Ascending aorta (tissue), 2 donors: ENCODE measurements around the gene SLC25A53. TPM values are rescaled to one million over a fixed set of nuclear protein-coding genes. Genes with fewer than 3 reads are reported as not detected.

Experiments
- DNase-seq, 2 donors: peaks; one replicate each; pipeline ENCODE4 v3.0.0-alpha.2; 2019; ENCODE audit warnings: low spot score in 2 of 2
- H3K27ac ChIP-seq, 2 donors: fragments of 200-600 bp; sonication (generic); one replicate each; pipeline ENCODE4 v1.5.1; 2016 to 2017; ENCODE audit warnings: mild to moderate bottlenecking in 1 of 2
- H3K27me3 ChIP-seq: fragments of 200-600 bp; sonication (generic); one replicate; pipeline ENCODE4 v1.5.1; 2017
- H3K36me3 ChIP-seq, 2 donors: fragments of 200-600 bp; sonication (generic); one replicate each; pipeline ENCODE4 v1.5.1; 2016
- H3K4me1 ChIP-seq, 2 donors: fragments of 200-600 bp; sonication (generic); one replicate each; pipeline ENCODE4 v1.5.1; 2016 to 2017; ENCODE audit warnings: mild to moderate bottlenecking in 1 of 2
- H3K4me3 ChIP-seq, 2 donors: fragments of 200-600 bp; sonication (generic); one replicate each; pipeline ENCODE4 v1.5.1; 2016 to 2017; ENCODE audit warnings: mild to moderate bottlenecking in 1 of 2
- H3K9me3 ChIP-seq, 2 donors: fragments of 200-600 bp; sonication (generic); one replicate each; pipeline ENCODE4 v1.5.1; 2016
- intact Hi-C: fragments of 100-400 bp; cut with DNase I; formaldehyde crosslinking; loops from one replicate; pipeline ENCODE4 v1.15.1; 2023
- total RNA-seq: library from RNA; depleted of rRNA; stranded (reverse); fragments of >200 nt; gene quantifications from one replicate; pipeline ENCODE4 v1.1.0, GENCODE V29; 2016
- TF ChIP-seq, protein P1 (sequence below), 3 experiments: fragments of 200-600 bp in 2 of 3; fragments of 450-650 bp in 1 of 3; sonication (generic) in 2 of 3; IDR thresholded peaks; one replicate each; pipeline ENCODE4 v1.5.1; 2016 to 2019; ENCODE audit warnings: antibody characterized with exemption in 3 of 3, mild to moderate bottlenecking in 1 of 3, moderate library complexity in 1 of 3

Gene SLC25A53
- total RNA-seq, 1 donor from 2014 or later, result 3.1 TPM

GRCh38 chrX:104189837-104190236 lies 33.0 kb upstream of the SLC25A53 start:
- intact Hi-C loops, result no loop called here
- H3K36me3 ChIP-seq, result peaks cover 0 to 14% of the 10 kb centered on the region in 2 donors
- no peaks in the 10 kb centered on the region for H3K9me3 ChIP-seq
- no peak overlapping the region for H3K4me3 ChIP-seq
- no peak for DNase-seq
- H3K27ac ChIP-seq, result no peak overlapping the region
- no peaks in the 10 kb centered on the region for H3K27me3 ChIP-seq
- TF ChIP-seq, protein P1, sequence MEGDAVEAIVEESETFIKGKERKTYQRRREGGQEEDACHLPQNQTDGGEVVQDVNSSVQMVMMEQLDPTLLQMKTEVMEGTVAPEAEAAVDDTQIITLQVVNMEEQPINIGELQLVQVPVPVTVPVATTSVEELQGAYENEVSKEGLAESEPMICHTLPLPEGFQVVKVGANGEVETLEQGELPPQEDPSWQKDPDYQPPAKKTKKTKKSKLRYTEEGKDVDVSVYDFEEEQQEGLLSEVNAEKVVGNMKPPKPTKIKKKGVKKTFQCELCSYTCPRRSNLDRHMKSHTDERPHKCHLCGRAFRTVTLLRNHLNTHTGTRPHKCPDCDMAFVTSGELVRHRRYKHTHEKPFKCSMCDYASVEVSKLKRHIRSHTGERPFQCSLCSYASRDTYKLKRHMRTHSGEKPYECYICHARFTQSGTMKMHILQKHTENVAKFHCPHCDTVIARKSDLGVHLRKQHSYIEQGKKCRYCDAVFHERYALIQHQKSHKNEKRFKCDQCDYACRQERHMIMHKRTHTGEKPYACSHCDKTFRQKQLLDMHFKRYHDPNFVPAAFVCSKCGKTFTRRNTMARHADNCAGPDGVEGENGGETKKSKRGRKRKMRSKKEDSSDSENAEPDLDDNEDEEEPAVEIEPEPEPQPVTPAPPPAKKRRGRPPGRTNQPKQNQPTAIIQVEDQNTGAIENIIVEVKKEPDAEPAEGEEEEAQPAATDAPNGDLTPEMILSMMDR (IDR thresholded peaks at IDR 0.05), result no peak
- H3K4me1 ChIP-seq, result no peaks in the 10 kb centered on the region

GRCh38 chrX:104187931-104188330 lies 31.1 kb upstream of the SLC25A53 start:
- Histone ChIP-seq H3K4me1 (no peaks in the 10 kb centered on the region), H3K27ac (no peak overlapping the region), H3K4me3 (no peak overlapping the region), H3K36me3 (peaks cover 0 to 14% of the 10 kb centered on the region in 2 donors), H3K9me3 (no peaks in the 10 kb centered on the region), H3K27me3 (no peaks in the 10 kb centered on the region)
- intact Hi-C loops, result no loop called here
- TF ChIP-seq, protein P1 (IDR thresholded peaks at IDR 0.05), result no peak
- no peak for DNase-seq

GRCh38 chrX:104183685-104184084 lies 26.9 kb upstream of the SLC25A53 start:
- H3K9me3 ChIP-seq, result peaks cover 0 to 2% of the 10 kb centered on the region in 2 donors
- TF ChIP-seq, protein P1 (IDR thresholded peaks at IDR 0.05), result no peak
- H3K36me3 ChIP-seq, result peaks cover 0 to 7% of the 10 kb centered on the region in 2 donors
- no peak overlapping the region for H3K27ac ChIP-seq
- no peak for DNase-seq
- intact Hi-C loops, result no loop called here
- no peaks in the 10 kb centered on the region for H3K4me1 ChIP-seq
- no peaks in the 10 kb centered on the region for H3K27me3 ChIP-seq
- no peak overlapping the region for H3K4me3 ChIP-seq

DNA sequence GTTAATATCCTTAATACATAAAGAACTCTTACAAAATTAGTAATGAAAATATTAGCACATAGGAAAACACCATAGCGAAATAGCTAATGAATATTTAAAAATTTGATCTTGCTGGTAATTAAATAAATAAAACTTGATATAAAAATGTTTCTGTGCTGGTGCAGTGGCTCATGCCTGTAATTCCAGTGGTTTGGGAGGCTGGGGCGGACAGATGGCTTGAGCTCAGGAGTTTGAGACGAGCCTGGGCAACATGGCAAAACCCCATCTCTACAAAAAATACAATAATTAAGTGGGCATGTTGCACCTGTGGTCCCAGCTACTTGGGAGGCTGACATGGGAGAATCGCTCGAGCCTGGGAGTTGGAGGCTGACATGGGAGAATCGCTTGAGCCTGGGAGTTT lies 17.0 kb upstream of the SLC25A53 start:
- intact Hi-C loops, result no loop called here
- no peak for DNase-seq
- no peaks in the 10 kb centered on the region for H3K27me3 ChIP-seq
- TF ChIP-seq, protein P1 (IDR thresholded peaks at IDR 0.05), result no peak
- no peak overlapping the region for H3K27ac ChIP-seq
- no peaks in the 10 kb centered on the region for H3K36me3 ChIP-seq
- no peak overlapping the region for H3K4me3 ChIP-seq
- peaks cover 0 to 7% of the 10 kb centered on the region in 2 donors for H3K9me3 ChIP-seq
- H3K4me1 ChIP-seq, result no peaks in the 10 kb centered on the region

GRCh38 chrX:104172788-104173187 lies 16.0 kb upstream of the SLC25A53 start:
- TF ChIP-seq, protein P1 (IDR thresholded peaks at IDR 0.05), result no peak
- no peak for DNase-seq
- intact Hi-C loops, result no loop called here
- Histone ChIP-seq H3K27me3 (no peaks in the 10 kb centered on the region), H3K27ac (no peak overlapping the region), H3K4me3 (no peak overlapping the region), H3K4me1 (no peaks in the 10 kb centered on the region), H3K9me3 (no peaks in the 10 kb centered on the region), H3K36me3 (no peaks in the 10 kb centered on the region)

DNA sequence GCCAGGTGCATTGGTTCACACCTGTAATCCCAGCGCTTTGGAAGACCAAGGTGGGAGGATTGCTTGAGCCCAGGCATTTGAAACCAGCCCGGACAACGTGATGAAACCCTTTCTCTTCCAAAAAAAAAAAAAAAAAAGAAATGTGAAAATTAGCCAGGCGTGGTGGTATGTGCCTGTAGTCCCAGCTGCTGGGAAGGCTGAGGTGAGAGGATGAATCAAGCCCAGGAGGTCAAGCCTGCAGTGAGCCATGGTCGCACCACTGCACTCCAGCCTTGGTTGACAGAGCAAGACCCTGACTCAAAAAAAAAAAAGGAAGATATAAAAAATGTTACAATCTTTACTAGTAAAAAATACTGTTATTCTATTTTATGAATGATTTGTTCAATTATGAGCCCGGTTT lies 15.3 kb upstream of the SLC25A53 start:
- H3K4me1 ChIP-seq, result no peaks in the 10 kb centered on the region
- TF ChIP-seq, protein P1 (IDR thresholded peaks at IDR 0.05), result no peak
- no peaks in the 10 kb centered on the region for H3K9me3 ChIP-seq
- no peak overlapping the region for H3K4me3 ChIP-seq
- no peak overlapping the region for H3K27ac ChIP-seq
- DNase-seq, result no peak
- H3K27me3 ChIP-seq, result no peaks in the 10 kb centered on the region
- intact Hi-C loops, result no loop called here
- no peaks in the 10 kb centered on the region for H3K36me3 ChIP-seq
